ENCODE results near the gene HMGB1. TPM values are rescaled to one million over a fixed set of nuclear protein-coding genes. Genes with fewer than 3 reads are reported as not detected.
A peak's percentile ranks its signal among the peaks of the same experiment; 100 is the strongest.

The HMGB1 gene
- total and polyA plus RNA-seq, 2 of the 4 experiments (the other 2 are of a cell fraction), result 185 to 276 TPM

DNA sequence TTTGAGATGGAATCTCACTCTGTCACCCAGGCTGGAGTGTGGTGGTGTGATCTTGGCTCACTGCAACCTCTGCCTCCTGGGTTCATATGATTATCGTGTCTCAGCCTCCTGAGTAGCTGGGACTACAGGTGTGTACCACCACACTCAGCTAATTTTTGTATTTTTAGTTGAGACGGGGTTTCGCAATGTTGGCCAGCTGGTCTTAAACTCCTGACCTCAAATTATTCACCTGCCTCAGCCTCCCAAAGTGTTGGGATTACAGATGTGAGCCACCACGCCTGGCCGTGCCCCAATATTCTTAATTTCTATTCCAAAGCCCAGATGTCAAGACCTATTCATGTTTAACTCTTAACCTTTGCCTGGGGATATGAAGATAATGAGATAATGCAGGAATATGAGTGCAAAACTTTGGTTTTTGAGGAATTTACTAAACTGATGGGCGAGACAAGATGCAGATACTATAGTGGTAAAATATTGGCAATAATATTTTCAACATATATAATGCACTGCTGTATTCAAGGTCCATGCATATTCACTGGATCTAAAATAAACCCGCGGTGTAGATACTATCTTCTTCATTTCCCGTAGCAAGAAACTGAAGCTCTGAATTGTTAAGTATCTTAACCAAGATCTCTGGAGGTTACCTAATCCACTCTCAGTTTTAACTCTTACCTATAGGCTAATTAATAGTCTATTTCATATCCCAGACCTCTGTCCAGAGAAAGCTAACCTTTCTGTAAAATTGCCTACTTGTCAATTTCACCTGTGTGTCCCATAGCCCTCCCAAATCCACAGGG, 43.7 kb upstream of the HMGB1 start:
- dilution Hi-C loops (cut with HindIII; ENCODE audit: low sequenced_read_pairs, unreplicated experiment), result no loop called here
- no peak overlapping the region for H4K91ac ChIP-seq (ENCODE audit: insufficient read depth, low read depth, low read length)
- no peak overlapping the region for H3K18ac ChIP-seq (ENCODE audit: low read depth, low read length)
- no peak overlapping the region for H3K4ac ChIP-seq (ENCODE audit: low read depth, low read length)
- ChIA-PET POLR2A (ENCODE audit: unreplicated experiment) (interaction anchor here (0.5 kb wide), 1 partner anchor 9 kb away, joined by 6 read pairs; no protein-coding TSS in a partner anchor), CTCF (no interaction called here)
- H3K79me1 ChIP-seq (ENCODE audit: low read depth in 1 of 2, low read length in 2 of 2), result no peaks in the 10 kb centered on the region
- intact Hi-C loops (cut with micrococcal nuclease), result no loop called here
- H3K4me3 ChIP-seq (ENCODE audit: insufficient read depth, low read depth, low read length), result no peak overlapping the region
- no peak overlapping the region for H2AK5ac ChIP-seq (ENCODE audit: low read depth, low read length)
- H3K27me3 ChIP-seq (ENCODE audit: control insufficient read depth, insufficient read depth, low read length), result no peaks in the 10 kb centered on the region; the same call in 1 of the 2 replicates
- H3K4me2 ChIP-seq (ENCODE audit: low read depth, low read length), result no peak overlapping the region
- H2AFZ ChIP-seq (replicated peaks; ENCODE audit: low read length, poor library complexity), result no peak overlapping the region
- no peaks in the 10 kb centered on the region for H3K36me3 ChIP-seq (ENCODE audit: control insufficient read depth, insufficient read depth, low read length)
- no peaks in the 10 kb centered on the region for H4K20me1 ChIP-seq (ENCODE audit: insufficient read depth, low read length)
- H2BK15ac ChIP-seq (ENCODE audit: low read depth, low read length), result no peak overlapping the region
- H2BK5ac ChIP-seq (ENCODE audit: low read depth, low read length, poor library complexity, severe bottlenecking), result no peak overlapping the region
- H3K27ac ChIP-seq (ENCODE audit: insufficient read depth, low read length), result no peak overlapping the region
- H3K14ac ChIP-seq (replicated peaks; ENCODE audit: low read depth, low read length), result no peak overlapping the region
- no peak overlapping the region for H3K56ac ChIP-seq (ENCODE audit: extremely low read depth, insufficient read depth, low read length)
- H4K5ac ChIP-seq (ENCODE audit: low read depth, low read length), result no peak overlapping the region
- no peak for DNase-seq
- no peak overlapping the region for H2AK9ac ChIP-seq (replicated peaks; ENCODE audit: low read depth, low read length, poor library complexity)
- H3K23ac ChIP-seq (ENCODE audit: low read depth, low read length), result no peak overlapping the region
- ATAC-seq (ENCODE audit: low read depth), result no peak
- H3K9me1 ChIP-seq (ENCODE audit: insufficient read depth, low read length), result no peaks in the 10 kb centered on the region; the same call in 1 of the 2 replicates
- H3K4me1 ChIP-seq (ENCODE audit: control insufficient read depth, insufficient read depth, low read length), result no peaks in the 10 kb centered on the region
- no TSS peak for BruUV-seq (replicated peaks)
- WGBS, 2 experiments (ENCODE audit: extremely low coverage in 2 of 2, insufficient read length in 1 of 2), result no CpG with 5 or more reads among the region's 9 CpGs
- in situ Hi-C loops (cut with MboI; ENCODE audit: low sequenced_read_pairs), result no loop called here
- no peak for TF ChIP-seq NFE2L2 (IDR thresholded peaks at IDR 0.05; ENCODE audit: low read depth, low read length)
- TF ChIP-seq CEBPB (IDR thresholded peaks at IDR 0.05; ENCODE audit: low read depth, low read length), result 0 out of 2 replicates have a peak, but pooled peaks have one; percentile 21
- no peak overlapping the region for H3K9ac ChIP-seq (ENCODE audit: low read depth, low read length)
- H4K8ac ChIP-seq (ENCODE audit: low read depth in 2 of 2, low read length in 2 of 2), result no peak overlapping the region
- no peak overlapping the region for H2BK20ac ChIP-seq (ENCODE audit: low read depth, low read length)
- H3K9me3 ChIP-seq (ENCODE audit: control insufficient read depth, insufficient read depth, low read length), result no peaks in the 10 kb centered on the region
- H2BK120ac ChIP-seq (ENCODE audit: low read depth, low read length), result no peak overlapping the region
